HG03439 (cell line): ENCODE data around the gene NKD1.

Experiments
- ATAC-seq: cut with Tn5 transposase; IDR thresholded peaks from one replicate; pipeline ENCODE4 v1.9.1; 2021; ENCODE audit warnings: mild to moderate bottlenecking, moderate library complexity; ENCODE audit not compliant: unreplicated experiment

Gene NKD1

DNA sequence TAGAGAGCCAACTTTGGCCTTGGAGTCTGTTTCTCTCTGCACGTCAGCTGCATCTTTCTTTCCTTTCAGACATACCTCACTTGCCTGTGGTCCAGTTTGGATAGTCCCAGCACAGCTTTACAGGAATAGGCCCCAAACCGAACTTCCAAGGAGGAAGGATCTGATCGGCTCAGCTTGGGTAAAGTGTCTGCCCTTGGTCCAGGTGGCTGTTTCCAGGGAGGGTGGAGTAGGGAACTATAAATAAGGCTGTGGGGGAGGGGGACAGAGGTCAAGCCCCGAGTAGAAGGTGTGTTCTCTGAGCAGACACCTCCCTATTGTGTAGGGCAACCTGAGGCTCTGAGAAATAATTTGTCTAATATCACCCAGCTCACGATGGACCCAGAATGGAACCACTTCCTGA is 29.2 kb upstream of the NKD1 start:
- no peak for ATAC-seq

DNA sequence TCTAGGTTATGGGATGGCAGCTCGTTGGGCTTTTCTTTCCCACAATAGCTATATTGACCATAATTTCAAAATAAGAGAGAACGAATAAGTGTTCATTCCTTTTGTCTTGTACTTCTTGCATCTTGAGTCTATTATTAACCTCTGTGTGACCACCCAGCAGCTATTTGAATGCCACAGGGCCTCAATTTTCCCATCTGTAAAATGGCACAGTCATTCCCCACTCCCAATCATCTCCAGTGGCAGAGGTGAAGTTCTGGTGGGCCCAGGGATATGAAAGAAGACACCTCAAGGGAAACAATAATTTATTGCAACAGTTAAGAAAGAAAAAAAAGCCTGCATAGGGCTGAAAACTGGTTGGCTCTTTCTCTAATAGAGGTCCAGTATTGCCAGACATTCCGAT is 28.6 kb upstream of the NKD1 start:
- ATAC-seq: no peak

DNA sequence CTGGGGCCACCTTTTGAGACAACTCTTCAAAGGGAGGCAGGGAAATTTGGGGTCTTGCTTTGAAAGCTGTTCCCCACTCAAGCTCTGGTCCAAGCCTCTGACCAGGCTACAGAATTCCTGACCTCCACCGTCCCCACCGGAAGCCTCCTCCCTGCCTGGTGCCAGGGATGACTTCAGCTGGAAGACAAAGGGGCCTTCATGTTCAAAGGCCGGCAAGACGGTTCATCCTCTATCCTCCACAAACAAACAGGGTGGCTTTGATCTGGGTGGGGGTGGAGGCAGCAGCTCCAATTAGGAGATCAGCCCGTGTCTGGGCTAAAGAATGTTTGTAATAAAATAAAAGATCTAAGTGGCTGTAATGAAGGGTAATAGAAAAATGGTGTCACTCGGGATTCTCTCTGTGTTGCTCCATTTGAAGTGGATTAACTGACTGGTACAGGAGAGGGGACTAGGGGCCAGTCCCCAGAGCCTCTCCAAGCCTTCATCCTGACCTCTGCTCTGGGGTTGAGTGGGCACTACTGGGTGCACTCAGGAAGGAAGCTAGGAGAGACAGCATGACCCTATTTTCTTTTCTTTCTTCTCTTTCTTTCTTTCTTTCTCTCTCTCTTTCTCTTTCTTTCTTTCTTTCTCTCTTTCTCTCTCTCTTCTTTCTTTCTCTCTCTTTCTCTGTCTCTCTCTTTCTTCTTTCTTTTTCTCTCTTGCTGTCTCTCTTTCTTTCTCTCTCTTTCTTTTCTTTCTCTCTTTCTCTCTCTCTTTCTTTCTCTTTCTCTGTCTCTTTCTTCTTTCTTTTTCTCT is 27.5 kb upstream of the NKD1 start:
- no peak for ATAC-seq

DNA sequence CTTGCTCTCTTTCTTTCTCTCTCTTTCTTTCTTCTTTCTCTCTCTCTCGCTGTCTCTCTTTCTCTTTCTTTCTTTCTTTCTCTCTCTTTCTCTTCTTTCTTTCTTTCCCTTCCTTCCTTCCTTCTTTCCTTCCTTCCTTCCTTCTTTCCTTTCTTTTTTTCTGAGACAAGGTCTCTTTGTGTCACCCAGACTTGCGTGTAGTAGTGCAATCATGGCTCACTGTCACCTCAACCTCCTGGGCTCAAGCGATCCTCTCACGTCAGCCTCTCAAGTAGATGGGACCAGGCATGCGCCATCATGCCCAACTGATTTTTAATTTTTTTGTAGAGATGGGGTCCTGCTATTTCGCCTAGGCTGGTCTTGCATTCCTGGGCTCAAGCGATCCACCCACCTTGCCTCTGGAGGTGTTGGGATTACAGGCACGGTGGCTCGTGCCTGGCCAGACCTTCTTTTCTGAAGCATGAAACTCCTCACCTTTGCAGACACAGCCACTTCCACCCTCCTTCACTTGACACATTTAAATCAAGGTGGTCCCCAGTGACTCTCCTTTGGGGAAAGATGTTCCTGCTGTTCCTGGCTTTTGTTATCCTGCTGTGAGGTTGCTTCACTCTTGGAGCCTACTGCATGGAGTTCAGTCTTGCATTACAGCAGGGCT is 26.8 kb upstream of the NKD1 start:
- ATAC-seq: no peak

DNA sequence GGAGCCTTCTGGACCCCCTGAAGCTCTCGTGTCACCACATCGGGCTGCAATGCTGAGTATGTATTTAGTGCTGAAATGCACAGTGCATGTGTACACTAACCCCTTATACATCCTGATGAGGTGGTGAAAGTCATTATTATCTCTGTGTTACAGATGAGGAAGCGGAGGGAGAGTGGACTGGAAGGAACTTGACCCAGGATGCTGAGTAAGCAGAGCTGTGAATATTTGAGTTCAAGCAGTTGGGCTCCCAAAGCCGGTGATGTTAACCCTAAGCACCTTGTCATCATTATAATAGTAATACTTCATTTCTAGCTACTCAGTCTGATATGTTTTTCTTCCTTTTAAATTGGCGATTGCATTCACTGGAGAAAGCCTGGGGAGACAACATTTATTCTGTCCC is 25.9 kb upstream of the NKD1 start:
- ATAC-seq: no peak

DNA sequence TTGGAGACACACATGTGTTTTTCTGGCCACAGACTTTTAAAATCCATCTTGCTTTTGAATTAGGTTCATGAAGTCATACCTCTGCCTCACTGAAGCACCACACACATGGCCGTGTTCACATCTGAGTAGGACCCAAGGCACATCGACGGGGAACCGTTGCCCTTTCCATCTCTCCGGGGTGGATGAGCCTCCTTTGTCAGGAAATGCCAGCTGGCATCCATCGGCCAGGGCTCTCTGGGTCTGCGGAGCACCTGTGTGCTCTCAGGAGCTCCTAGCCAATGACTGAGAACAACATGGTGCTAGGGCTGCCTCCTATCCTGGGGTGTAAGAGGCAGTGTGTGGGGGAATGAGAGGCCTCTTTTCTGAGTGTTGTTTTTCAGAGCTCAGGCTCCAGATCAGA is 24.5 kb upstream of the NKD1 start:
- ATAC-seq: no peak

DNA sequence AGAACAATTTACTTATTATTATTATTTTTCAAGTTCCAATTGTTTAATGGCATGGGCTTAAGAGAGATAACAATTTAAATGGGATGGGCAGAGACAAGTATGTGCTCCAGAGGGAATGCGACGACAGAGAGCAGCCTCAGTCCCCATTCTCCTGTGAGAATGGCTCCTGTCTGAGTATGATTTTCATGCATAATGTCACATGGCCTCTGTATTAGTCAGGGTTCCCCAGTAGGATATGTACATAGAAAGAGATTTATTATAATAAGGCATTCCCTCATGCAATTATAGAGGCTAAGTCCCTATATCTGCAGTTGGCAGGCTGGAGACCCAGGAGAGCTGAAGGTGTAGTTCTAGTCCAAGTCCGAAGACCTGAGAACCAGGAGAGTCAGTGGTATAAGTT is 22.9 kb upstream of the NKD1 start:
- ATAC-seq: no peak

DNA sequence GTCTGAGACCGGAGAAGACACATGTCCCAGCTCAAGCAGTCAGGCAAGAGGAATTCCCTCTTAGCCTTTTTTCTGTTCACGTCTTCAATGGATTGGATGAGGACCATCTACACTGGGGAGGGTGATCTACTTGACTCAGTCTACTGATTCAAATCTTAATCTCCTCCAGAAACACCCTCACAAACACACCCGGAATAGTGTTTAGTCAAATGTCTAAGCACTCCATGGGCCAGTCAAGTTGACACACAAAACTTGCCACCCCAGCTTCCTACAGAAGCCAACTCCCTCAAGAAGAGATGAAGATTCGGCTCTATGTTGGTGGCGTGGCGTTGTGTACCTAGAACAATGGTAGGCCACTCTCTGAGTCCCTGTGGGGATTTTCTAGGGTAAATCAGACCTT is 22.5 kb upstream of the NKD1 start:
- ATAC-seq: no peak

DNA sequence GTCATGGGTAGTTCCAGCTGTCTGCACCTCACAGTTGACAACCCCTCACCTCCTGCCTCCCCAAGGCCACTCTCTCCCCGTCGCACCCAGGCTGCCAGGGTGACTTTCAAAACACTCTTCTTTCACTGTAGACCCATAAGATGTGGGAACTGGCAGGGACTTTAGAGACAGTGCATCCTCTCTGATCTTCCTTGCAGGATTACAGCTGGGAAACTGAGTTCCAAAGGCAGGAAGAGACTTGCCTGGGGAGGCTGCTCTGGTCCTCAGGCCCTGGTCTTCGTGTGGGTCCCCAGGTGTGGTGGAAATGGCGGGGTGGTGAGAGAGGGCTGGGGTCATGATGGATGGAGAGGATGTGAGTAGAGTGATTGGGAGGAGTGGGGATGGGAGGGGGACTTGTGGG is 21.9 kb upstream of the NKD1 start:
- no peak for ATAC-seq

DNA sequence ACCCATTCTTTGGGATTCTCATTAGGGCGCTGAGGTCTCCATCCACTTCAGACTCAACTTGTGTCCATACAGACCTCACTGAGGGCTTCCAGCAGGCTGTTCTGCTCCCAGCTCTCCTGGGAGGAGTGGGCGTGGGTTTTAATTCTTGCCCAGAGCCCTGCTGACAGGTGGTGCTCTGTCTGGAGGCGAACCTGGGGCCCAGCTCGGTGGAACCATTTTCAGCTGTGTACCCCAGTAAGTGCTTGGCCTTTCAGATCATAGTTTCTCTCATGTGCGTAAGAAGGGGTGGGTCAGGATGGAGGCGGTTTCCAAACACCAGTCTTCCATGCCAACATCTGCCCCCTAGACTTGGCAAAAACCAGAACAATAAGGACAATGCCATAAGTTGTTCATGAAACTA is 21.4 kb upstream of the NKD1 start:
- no peak for ATAC-seq

DNA sequence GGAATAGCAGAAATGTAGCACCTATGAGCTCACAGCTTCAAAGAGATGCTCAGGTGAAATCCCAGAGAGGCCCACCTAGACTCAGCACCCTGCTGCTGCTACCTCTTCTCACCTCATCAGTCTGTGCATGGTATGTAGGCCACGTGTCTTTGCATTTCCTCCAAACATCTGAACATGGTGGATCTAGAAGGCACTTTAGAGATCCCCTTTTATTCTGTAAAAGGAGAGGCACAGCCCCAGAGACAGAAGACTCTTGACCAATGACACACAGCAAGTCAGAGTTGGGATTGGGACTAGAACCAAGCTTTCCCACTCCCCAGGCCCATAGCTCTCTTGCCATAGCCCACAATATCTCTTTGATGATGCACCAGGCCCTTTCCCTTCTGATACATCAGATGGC is 19.4 kb upstream of the NKD1 start:
- ATAC-seq: no peak

DNA sequence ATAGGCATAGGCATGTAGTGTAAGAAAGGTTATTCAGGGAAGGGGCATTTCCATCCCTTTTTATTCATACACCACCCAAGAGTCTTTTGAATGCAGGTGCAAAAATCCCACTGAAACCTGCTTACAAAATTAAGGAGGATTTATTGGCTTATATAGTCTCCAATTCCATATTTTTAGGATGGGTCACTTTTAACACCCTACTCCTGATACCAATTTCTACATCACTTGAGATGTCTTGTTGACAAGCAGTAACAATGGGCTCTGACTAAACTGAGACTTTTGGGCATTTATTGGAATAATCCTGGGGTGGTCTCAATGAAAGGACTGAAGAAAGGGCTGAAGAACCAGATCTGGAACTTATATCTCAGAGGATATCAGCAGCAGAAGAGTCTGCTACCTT is 18.9 kb upstream of the NKD1 start:
- no peak for ATAC-seq

DNA sequence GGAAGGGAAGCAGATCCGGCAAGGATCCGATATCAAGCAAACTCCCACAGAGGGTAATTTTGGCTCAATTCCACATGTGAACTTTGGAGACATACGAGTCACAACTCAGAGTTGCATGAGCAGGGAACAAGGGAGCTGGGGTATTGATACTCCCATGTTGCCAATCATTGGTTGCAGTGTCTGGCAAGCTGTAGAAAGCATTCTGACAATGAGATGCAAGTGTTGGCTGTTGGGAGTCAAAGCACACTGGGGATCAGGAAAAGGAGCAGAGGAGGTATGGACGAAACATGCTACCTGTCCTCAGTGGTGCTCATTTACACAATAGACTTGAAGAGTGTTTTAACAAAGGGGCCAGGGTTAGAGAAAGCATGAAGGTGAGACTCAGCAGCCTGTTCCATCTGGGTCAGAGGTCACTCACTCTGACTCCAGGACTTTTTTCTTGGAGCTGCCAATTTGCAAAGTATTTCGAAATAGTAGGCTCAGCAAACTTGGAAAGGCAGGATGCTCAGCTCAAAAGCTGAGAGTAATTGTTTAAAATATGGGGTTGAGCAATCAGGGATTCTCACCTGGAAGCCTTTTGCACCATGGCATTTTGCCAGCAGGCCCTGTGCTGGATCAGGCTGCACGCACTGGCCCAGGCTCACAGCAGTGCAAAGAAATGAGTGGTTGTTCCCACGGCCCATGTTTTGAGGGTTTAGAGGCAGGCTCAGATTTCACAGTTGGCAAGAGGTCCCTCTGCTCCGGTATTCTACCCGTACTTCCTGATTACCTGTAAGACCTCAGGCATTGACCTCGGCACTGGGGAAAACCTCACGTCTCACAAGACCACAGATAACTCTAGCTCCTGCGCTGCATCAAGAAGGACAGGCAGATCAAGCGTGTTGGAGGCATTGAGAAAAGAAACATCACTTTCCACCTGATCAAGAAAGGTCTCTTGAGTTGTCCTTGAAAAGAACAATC is 17.6 kb upstream of the NKD1 start:
- ATAC-seq: no peak

DNA sequence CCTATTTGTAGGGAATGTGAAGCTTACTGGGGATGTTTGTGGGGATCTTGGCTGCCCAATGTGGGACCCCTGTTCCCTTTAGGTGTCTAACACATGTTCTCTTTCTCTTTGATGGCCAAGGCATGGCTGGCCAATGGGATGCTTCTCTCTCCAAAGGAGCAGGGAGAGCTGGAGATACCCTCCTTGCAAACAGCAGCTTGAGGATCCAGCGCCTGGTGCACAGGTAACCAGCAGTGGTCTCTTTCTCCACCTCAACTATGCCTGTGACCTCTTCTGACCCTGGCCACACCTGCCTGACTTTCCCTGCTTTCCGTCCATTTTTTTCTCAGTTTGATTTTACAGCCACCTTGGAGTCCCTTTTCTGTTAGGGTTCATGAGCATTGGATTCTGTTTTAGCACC is 16.8 kb upstream of the NKD1 start:
- no peak for ATAC-seq

DNA sequence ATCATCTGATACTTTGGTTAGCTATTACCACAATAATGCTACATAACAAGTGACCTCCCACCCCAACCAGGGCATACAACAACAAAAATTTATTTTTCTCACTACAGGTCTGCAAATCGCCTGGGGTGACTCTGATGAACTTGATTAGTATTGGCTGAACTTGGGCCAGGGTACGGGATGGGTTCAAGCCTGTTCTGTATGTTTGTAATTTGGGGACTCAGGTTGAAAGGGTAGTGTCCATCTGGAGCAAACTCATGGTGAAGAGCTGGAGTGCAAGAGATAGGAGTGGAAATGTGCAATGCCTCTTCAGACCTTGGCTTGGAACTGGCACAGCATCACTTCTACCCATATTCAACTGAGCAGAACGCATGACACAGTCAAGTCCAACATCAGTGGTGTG is 16.3 kb upstream of the NKD1 start:
- ATAC-seq: no peak

DNA sequence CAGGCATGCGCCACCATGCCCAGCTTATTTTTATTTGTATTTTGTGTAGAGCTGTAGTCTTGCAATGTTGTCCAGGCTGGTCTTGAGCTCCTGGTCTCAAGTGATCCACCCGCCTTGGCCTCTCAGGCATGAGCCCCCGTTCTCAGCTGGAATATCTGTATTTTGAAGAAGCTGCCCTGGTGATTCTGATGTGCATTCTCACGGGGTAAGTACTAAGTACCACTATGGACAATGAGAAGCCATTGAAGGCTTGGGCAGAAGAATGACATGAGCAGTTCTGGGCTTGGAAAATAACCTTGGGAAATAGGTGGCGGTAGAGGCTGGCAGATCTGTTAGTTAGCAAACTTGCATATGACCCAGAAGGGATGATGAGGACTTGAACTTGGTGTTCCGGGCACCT is 15.6 kb upstream of the NKD1 start:
- ATAC-seq: no peak

DNA sequence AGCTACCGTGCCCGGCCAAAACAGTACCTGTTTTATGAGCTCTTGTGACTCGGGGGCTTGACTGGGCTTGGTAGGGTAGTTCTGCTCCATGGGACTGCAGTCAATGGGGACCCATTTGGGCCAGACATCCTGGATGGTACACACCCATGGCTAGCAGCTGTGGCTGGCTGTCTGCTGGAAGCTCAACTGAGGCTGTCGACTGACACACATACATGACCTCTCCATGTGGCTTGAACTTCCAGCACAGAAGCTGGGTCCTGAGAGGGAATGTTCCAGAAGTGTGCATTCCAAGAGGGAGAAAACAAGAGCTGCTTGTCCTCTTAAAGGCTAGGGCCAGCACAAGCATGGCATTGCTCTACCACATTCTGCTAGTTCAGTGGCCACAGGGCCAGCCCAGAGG is 14.9 kb upstream of the NKD1 start:
- no peak for ATAC-seq

DNA sequence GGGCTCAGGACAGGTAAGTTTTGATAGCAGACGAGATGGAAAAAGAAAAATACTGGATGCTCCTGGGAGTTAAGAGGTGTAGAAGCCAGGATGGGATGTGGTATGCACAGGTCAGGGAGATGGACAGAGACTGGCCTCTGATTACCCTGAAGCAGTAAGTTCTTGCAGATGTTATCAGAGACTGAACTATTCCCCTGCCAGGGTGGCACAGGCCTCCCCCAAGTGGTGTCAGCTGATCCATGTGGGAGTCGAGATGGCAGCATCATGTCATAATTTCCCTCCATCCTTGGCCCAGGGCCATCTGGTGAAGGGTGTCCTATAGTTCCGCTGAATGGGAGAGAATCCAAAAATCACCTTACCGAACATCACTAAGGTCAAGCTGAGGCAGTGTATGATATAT is 14.1 kb upstream of the NKD1 start:
- ATAC-seq: no peak

DNA sequence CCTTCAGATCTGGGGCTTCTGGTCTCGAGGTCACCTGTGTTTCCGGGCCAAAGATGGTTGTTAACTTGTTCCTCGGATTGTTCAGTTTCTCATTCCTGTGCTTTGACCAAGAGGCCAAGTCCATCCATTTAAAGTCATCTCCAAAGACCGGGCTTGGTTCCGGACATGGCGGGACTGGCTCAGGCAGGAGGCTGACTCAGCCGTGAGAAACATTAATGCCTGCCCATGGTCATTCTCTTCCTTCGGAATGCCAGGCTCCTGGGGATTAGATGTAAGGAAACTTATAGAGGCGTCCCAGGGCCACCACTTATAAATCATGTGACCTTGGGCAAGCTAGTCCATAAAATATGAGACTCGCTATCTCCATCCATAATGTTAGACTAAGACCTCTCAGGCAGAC is 13.6 kb upstream of the NKD1 start:
- no peak for ATAC-seq

DNA sequence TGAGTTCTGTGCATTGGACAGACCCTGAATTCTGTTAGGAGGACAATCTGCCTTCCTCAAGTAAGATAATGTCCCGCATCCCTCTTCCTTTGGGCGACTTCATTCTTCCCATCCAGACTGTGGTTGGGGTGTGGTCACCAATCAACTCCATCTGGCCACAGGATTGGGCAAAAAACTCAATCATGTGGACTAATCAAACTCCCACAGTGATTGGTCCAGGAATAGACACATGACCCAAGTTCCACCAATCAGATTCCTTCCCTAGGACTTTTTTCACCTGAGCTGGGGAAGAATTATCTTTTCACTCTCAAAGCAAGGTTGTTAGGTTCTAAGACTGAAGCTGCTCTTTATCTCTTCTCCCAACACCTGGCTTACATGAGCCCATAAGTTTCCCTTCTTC is 13.2 kb upstream of the NKD1 start:
- ATAC-seq: no peak

DNA sequence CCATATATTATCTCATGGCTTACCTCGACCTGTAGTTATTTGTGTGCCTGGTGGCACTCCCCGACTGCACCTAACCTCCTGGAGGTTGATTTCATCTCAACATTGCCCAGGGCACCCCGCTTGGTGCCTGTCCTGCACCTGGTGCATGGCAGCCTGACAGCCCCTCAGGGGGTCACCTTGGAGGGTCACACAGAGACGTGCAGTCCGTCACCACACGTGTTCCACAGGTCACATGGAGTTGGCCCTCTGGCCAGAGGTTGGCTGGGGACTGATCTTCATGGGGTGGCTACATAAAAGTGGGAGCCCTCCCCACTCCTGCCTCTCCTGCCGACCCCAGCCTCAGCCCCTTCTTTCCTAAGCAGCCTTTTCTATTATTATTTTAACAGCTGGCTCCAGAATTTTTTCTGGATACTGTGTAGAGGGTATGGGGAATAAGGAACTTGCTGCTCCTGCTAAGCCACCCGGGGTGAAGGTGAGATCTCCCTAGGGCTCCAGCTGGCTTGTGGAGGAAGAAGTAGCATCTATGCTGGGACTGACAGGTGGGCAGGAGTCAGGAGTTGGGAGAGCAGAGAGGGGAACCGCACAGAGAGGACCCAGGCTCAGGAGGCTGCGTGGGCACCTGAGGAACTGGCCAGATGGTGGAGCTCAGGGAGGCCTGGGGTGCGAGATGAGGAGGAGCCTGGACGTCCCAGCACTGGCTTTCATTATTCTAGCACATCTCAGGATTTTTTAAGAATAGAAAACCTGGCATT is 12.5 kb upstream of the NKD1 start:
- ATAC-seq: no peak
